Measurements from ENCODE around the gene PAXX.

The PAXX gene

DNA sequence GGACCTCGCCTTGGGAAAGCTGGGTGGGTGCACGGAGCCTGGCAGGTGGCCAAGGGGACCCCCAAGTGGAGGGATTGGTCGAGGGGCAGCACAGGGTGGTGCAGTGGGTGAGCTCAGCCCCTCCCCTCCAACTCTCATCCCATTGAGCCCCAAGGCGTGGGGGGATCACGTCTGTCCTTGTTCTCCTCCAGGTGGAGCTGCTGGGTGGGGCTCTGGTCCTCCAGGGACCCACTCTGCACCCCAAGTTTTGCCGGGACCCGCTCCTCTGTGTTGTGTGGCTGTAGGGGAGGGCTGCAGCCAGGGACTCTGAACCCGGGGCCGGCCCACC, 43.2 kb downstream of the PAXX start:
- Histone ChIP-seq H3K4me3 (replicated peaks; ENCODE audit: insufficient read depth, low read length) (peak overlapping the region; percentile 25), H3K27ac (replicated peaks) (peak overlapping the region; percentile 84), H3K27me3 (ENCODE audit: insufficient read depth, poor library complexity, severe bottlenecking) (no peaks in the 10 kb centered on the region)
- DNase-seq (ENCODE audit: low read depth in 1 of 2, low spot score in 1 of 2): no peak
- TF ChIP-seq, protein P1, sequence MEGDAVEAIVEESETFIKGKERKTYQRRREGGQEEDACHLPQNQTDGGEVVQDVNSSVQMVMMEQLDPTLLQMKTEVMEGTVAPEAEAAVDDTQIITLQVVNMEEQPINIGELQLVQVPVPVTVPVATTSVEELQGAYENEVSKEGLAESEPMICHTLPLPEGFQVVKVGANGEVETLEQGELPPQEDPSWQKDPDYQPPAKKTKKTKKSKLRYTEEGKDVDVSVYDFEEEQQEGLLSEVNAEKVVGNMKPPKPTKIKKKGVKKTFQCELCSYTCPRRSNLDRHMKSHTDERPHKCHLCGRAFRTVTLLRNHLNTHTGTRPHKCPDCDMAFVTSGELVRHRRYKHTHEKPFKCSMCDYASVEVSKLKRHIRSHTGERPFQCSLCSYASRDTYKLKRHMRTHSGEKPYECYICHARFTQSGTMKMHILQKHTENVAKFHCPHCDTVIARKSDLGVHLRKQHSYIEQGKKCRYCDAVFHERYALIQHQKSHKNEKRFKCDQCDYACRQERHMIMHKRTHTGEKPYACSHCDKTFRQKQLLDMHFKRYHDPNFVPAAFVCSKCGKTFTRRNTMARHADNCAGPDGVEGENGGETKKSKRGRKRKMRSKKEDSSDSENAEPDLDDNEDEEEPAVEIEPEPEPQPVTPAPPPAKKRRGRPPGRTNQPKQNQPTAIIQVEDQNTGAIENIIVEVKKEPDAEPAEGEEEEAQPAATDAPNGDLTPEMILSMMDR (IDR thresholded peaks at IDR 0.05; ENCODE audit: insufficient read depth, low read length): no peak
- TF ChIP-seq, protein P2, sequence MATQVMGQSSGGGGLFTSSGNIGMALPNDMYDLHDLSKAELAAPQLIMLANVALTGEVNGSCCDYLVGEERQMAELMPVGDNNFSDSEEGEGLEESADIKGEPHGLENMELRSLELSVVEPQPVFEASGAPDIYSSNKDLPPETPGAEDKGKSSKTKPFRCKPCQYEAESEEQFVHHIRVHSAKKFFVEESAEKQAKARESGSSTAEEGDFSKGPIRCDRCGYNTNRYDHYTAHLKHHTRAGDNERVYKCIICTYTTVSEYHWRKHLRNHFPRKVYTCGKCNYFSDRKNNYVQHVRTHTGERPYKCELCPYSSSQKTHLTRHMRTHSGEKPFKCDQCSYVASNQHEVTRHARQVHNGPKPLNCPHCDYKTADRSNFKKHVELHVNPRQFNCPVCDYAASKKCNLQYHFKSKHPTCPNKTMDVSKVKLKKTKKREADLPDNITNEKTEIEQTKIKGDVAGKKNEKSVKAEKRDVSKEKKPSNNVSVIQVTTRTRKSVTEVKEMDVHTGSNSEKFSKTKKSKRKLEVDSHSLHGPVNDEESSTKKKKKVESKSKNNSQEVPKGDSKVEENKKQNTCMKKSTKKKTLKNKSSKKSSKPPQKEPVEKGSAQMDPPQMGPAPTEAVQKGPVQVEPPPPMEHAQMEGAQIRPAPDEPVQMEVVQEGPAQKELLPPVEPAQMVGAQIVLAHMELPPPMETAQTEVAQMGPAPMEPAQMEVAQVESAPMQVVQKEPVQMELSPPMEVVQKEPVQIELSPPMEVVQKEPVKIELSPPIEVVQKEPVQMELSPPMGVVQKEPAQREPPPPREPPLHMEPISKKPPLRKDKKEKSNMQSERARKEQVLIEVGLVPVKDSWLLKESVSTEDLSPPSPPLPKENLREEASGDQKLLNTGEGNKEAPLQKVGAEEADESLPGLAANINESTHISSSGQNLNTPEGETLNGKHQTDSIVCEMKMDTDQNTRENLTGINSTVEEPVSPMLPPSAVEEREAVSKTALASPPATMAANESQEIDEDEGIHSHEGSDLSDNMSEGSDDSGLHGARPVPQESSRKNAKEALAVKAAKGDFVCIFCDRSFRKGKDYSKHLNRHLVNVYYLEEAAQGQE (IDR thresholded peaks at IDR 0.05; ENCODE audit: insufficient replicate concordance, low read depth): no peak
- TF ChIP-seq GABPA (IDR thresholded peaks at IDR 0.05; ENCODE audit: low read depth) (no peak), POLR2AphosphoS5 (IDR thresholded peaks at IDR 0.05; ENCODE audit: low read depth) (no peak), SPI1 (IDR thresholded peaks at IDR 0.05; ENCODE audit: borderline replicate concordance, low read depth) (no peak)

DNA sequence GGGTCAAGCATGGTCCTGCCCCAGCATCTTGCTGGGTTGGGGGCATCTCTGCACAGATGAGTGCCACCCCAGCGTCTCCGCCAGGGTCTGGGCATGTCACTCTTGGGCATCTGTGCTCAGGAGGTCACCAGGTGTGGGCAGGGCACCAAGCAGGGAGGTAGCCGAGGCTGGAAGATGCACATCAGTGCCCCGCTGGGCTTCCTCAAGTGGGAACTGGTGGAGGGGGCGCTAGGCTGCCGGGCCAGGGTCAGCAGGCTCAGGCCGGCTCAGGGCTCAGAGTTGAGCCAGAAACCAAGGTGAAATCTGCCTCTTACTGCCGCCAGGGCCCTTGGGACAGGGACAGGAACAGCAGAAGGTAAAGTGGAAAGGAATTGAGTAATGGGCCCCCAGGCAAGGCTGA, 43.7 kb downstream of the PAXX start:
- Histone ChIP-seq H3K27ac (replicated peaks) (no peak overlapping the region), H3K4me3 (replicated peaks; ENCODE audit: insufficient read depth, low read length) (no peak overlapping the region), H3K27me3 (ENCODE audit: insufficient read depth, poor library complexity, severe bottlenecking) (no peaks in the 10 kb centered on the region)
- 0 out of 2 replicates have a peak, but pooled peaks have one; percentile 18 for TF ChIP-seq POLR2AphosphoS5 (IDR thresholded peaks at IDR 0.05; ENCODE audit: low read depth)
- TF ChIP-seq, protein P1 (IDR thresholded peaks at IDR 0.05; ENCODE audit: insufficient read depth, low read length): no peak
- DNase-seq (ENCODE audit: low read depth in 1 of 2, low spot score in 1 of 2): no peak

DNA sequence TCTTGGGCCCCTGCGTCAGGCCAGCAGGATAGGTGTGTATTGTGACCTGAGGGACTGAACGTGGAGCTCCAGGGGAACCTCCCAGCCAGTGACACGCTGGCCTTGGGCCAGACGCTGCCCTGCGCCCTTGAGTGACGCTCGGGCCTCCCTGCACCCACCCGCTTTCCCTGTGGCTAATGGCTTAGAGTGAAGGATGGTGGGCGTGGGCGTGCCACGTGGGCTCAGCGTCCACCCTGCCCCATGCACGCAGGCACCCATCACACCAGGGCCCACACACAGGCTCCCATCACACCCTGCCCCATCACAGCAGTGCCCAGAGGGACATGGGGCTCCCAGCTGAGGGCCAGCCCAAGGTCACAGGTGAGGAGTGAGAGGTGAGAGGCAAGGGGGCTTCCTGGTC, 44.8 kb downstream of the PAXX start:
- no peak overlapping the region for H3K4me3 ChIP-seq (replicated peaks; ENCODE audit: insufficient read depth, low read length)
- H3K27ac ChIP-seq (replicated peaks): no peak overlapping the region
- peak; percentile 88 for TF ChIP-seq POLR2AphosphoS5 (IDR thresholded peaks at IDR 0.05; ENCODE audit: low read depth)
- no peak for TF ChIP-seq GABPA (IDR thresholded peaks at IDR 0.05; ENCODE audit: low read depth)
- no peak for DNase-seq (ENCODE audit: low read depth in 1 of 2, low spot score in 1 of 2)
- no peaks in the 10 kb centered on the region for H3K27me3 ChIP-seq (ENCODE audit: insufficient read depth, poor library complexity, severe bottlenecking)

DNA sequence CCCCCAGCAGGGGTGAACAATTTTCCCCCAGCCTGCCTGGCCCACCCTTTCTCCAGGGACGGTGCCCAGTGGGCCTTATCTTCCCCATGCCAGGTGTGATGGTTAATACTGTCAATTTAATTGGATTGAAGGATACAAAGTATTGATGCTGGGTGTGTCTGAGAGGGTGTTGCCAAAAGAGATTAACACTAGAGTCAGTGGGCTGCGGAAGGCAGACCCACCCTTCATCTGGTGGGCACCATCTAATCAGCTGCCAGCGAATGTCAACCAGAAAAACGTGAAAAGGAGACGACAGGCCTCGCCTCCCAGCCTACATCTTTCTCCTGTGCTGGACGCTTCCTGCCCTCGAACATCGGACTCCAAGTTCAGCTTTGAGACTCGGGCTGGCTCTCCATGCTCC, 45.3 kb downstream of the PAXX start:
- Histone ChIP-seq H3K27ac (replicated peaks) (no peak overlapping the region), H3K4me3 (replicated peaks; ENCODE audit: insufficient read depth, low read length) (no peak overlapping the region), H3K27me3 (ENCODE audit: insufficient read depth, poor library complexity, severe bottlenecking) (no peaks in the 10 kb centered on the region)
- TF ChIP-seq, protein P2 (IDR thresholded peaks at IDR 0.05; ENCODE audit: insufficient replicate concordance, low read depth): no peak
- no peak for TF ChIP-seq GABPA (IDR thresholded peaks at IDR 0.05; ENCODE audit: low read depth)
- TF ChIP-seq, protein P1 (IDR thresholded peaks at IDR 0.05; ENCODE audit: insufficient read depth, low read length): no peak
- no peak for TF ChIP-seq SPI1 (IDR thresholded peaks at IDR 0.05; ENCODE audit: borderline replicate concordance, low read depth)
- TF ChIP-seq POLR2AphosphoS5 (IDR thresholded peaks at IDR 0.05; ENCODE audit: low read depth): peak; percentile 69
- DNase-seq (ENCODE audit: low read depth in 1 of 2, low spot score in 1 of 2): no peak

All from HL-60 (cell line).